K562 (cell line): ENCODE data around the gene ANKRD13A. TPM values are rescaled to one million over a fixed set of nuclear protein-coding genes. Genes with fewer than 3 reads are reported as not detected.
"Not testable (repeated sequence)": the region's sequence is repeated elsewhere in the genome, so short reads cannot be mapped to it uniquely, and the experiment has no call there.

ENCODE experiments used
- ATAC-seq: fragments of 200-7000 bp; cut with Tn5 transposase; 3 replicates; pipeline ENCODE4 v1.9.1; 2020; ENCODE audit warnings: moderate library complexity
- BruUV-seq: library from RNA; stranded (reverse); fragments of 400-500 nt; replicated peaks from 2 replicates; lab custom pipeline; 2021; lab: Mats Ljungman, UMichigan
- CTCF ChIA-PET: fragments of 300-600 bp; formaldehyde crosslinking; extraction: SDS; loops from one replicate; lab custom pipeline; 2021; ENCODE audit warnings: low intra/inter-chr PET ratio; lab: Yijun Ruan, JAX
- POLR2A ChIA-PET: fragments of 300-600, 350-650 bp; sonication (Branson Sonifier 250); formaldehyde crosslinking; extraction: SDS; loops from one replicate; lab custom pipeline; 2021; ENCODE audit warnings: antibody characterized with exemption, inconsistent platforms; lab: Yijun Ruan, JAX
- DNase-seq, 4 experiments: peaks; one replicate each; pipeline versions ENCODE4 v3.0.0 to v3.0.0-alpha.2; 2011 to 2018; ENCODE audit warnings: low spot score in 3 of 4, mixed read lengths in 3 of 4; ENCODE audit errors: extremely low read depth in 1 of 4
- FAIRE-seq: peaks from 2 replicates; lab custom pipeline; 2011; peaks lifted over from hg19 to GRCh38; lab: Jason Lieb, UNC
- H2AFZ ChIP-seq: 2 replicates; pipeline ENCODE4 v1.6.0; 2011; ENCODE audit warnings: low read depth, low read length, control low read depth, inconsistent platforms
- H3K27ac ChIP-seq: fragments of 200-600 bp; 3 replicates; pipeline ENCODE4 v1.8.0; 2011; ENCODE audit warnings: low read depth, mild to moderate bottlenecking, control low read depth, inconsistent platforms, low read length, moderate library complexity, mixed read lengths; ENCODE audit errors: extremely low read depth
- H3K27me3 ChIP-seq, 2 experiments: fragments of 300-600 bp in 1 of 2; 2 replicates in 1 of 2; 3 replicates in 1 of 2; pipeline versions ENCODE4 v1.6.0 to v1.8.0; 2011; ENCODE audit warnings: inconsistent platforms in 2 of 2, low read length in 2 of 2, mild to moderate bottlenecking in 1 of 2, mixed read lengths in 1 of 2, moderate library complexity in 1 of 2; ENCODE audit not compliant: control insufficient read depth in 2 of 2, insufficient read depth in 2 of 2
- H3K36me3 ChIP-seq: fragments of 300-600 bp; 3 replicates; pipeline ENCODE4 v1.8.0; 2011; ENCODE audit warnings: mild to moderate bottlenecking, low read length, inconsistent platforms; ENCODE audit not compliant: control insufficient read depth, insufficient read depth
- H3K4me1 ChIP-seq, 2 experiments: fragments of 200-600 bp in 1 of 2; replicated peaks in 1 of 2; 2 replicates in 1 of 2; 3 replicates in 1 of 2; pipeline versions ENCODE4 v1.5.1 to v1.8.0; 2011; ENCODE audit warnings: inconsistent platforms in 2 of 2, low read length in 2 of 2, mild to moderate bottlenecking in 1 of 2, mixed read lengths in 1 of 2, moderate library complexity in 1 of 2; ENCODE audit not compliant: control insufficient read depth in 2 of 2, insufficient read depth in 2 of 2
- H3K4me2 ChIP-seq: 2 replicates; pipeline ENCODE4 v1.6.1; 2011; ENCODE audit warnings: low read length, control low read depth, inconsistent platforms, mixed read lengths; ENCODE audit not compliant: insufficient read depth
- H3K4me3 ChIP-seq: fragments of 200-600 bp; sonication (generic), shearing (Covaris generic); 2 replicates; pipeline ENCODE4 v1.5.1; 2016; ENCODE audit warnings: control low read depth, inconsistent platforms
- H3K79me2 ChIP-seq: fragments of 200-600 bp; 3 replicates; pipeline ENCODE4 v1.8.0; 2011; ENCODE audit warnings: low read length, inconsistent platforms; ENCODE audit not compliant: control insufficient read depth, insufficient read depth
- H3K9ac ChIP-seq, 2 experiments: 2 replicates each; pipeline versions ENCODE4 v1.6.0 to v1.6.1; 2011; ENCODE audit warnings: low read depth in 2 of 2, low read length in 2 of 2, control low read depth in 1 of 2, inconsistent platforms in 1 of 2, mild to moderate bottlenecking in 1 of 2, mixed read lengths in 1 of 2; ENCODE audit not compliant: insufficient read depth in 1 of 2
- H3K9me1 ChIP-seq: one replicate; pipeline ENCODE4 v1.6.0; 2011; ENCODE audit warnings: inconsistent platforms, mild to moderate bottlenecking, low read length, moderate library complexity; ENCODE audit not compliant: control insufficient read depth, insufficient read depth
- H3K9me3 ChIP-seq: replicated peaks from 2 replicates; pipeline ENCODE4 v1.5.1; 2011; ENCODE audit warnings: low read depth, low read length, inconsistent platforms; ENCODE audit not compliant: control insufficient read depth, insufficient read depth
- H4K20me1 ChIP-seq: replicated peaks from 2 replicates; pipeline ENCODE4 v1.6.1; 2011; ENCODE audit warnings: low read length, inconsistent platforms, mixed read lengths; ENCODE audit not compliant: control insufficient read depth, insufficient read depth
- EGR1 ChIP-seq: fragments of 450-650 bp; conservative IDR thresholded peaks from 2 replicates; pipeline ENCODE4 v1.6.1; 2017; ENCODE audit warnings: mild to moderate bottlenecking
- FOXK2 ChIP-seq, 2 experiments: fragments of 450-650 bp; IDR thresholded peaks in 1 of 2; conservative IDR thresholded peaks in 1 of 2; 2 replicates each; pipeline ENCODE4 v1.6.1; 2016; ENCODE audit warnings: low read depth in 2 of 2, mild to moderate bottlenecking in 1 of 2
- L3MBTL2 ChIP-seq: fragments of 450-650 bp; IDR thresholded peaks from 2 replicates; pipeline ENCODE4 v1.6.1; 2016; ENCODE audit warnings: mild to moderate bottlenecking, moderate library complexity
- NFYB ChIP-seq: IDR thresholded peaks from 2 replicates; pipeline ENCODE4 v1.6.1; 2011; ENCODE audit warnings: mild to moderate bottlenecking, moderate library complexity; ENCODE audit not compliant: insufficient read length; ENCODE audit errors: extremely low read depth
- WGBS: fragments of 100-300 bp; shearing (Covaris generic); methylation state at CpG from one replicate; pipeline ENCODE4 v1.1.6; 2016; ENCODE audit warnings: low coverage, mixed read lengths; ENCODE audit not compliant: insufficient coverage; ENCODE audit errors: missing lambda C conversion rate; 5-methylcytosine and 5-hydroxymethylcytosine counted together
- in situ Hi-C: fragments of 300-500 bp; cut with MboI; formaldehyde crosslinking; loops from 4 replicates; pipeline ENCODE4 v1.15.0; 2018; ENCODE audit warnings: inconsistent platforms, mixed read lengths
- intact Hi-C: fragments of 100-400 bp; cut with micrococcal nuclease; formaldehyde crosslinking; loops from 2 replicates; pipeline ENCODE4 v1.14.2; 2022
- polyA plus RNA-seq, 8 experiments: library from polyadenylated mRNA; depleted of rRNA in 4 of 8; stranded (reverse) in 5 of 8; unstranded in 3 of 8; fragments of >200 nt; fragmentation: Nextera tagmentation in 2 of 8; fragmentation: Illumina TruSeq in 1 of 8; extraction: Ambion mirVana in 2 of 8; extraction: Trizol in 1 of 8; gene quantifications; 2 replicates each; pipeline versions ENCODE4 v1.2.1 to v1.2.3, GENCODE V29; 2011 to 2014; ENCODE audit warnings: inconsistent platforms in 1 of 8, missing spikeins in 1 of 8
- total RNA-seq, 7 experiments: library from RNA; depleted of rRNA in 6 of 7; stranded (reverse); fragments of >200 nt in 6 of 7; fragmentation: Illumina TruSeq in 2 of 7; extraction: Trizol in 2 of 7; gene quantifications; 2 replicates each; pipeline versions ENCODE4 v1.2.1 to v1.2.3, GENCODE V29; 2011 to 2021; ENCODE audit warnings: low replicate concordance in 1 of 7
- TF ChIP-seq, protein P1 (sequence below), 2 experiments: fragments of 250-450 bp in 1 of 2; fragments of 450-650 bp in 1 of 2; sonication (Bioruptor Pico) in 1 of 2; IDR thresholded peaks; 2 replicates each; pipeline versions ENCODE4 v1.6.1 to v1.8.0; 2016 to 2021; ENCODE audit warnings: mild to moderate bottlenecking in 2 of 2, moderate library complexity in 2 of 2, missing compliant biosample characterization in 1 of 2, missing genetic modification characterization in 1 of 2
- TF ChIP-seq, protein P2 (sequence below), 2 experiments: fragments of 450-650 bp; IDR thresholded peaks; 2 replicates each; pipeline ENCODE4 v1.6.1; 2018; ENCODE audit warnings: mild to moderate bottlenecking in 2 of 2, low read depth in 1 of 2; ENCODE audit not compliant: partially characterized antibody in 2 of 2

Gene ANKRD13A
- total and polyA plus RNA-seq, 9 of the 15 experiments (the other 6 are each of a cell fraction or from before 2014, with no cell fraction given): 5.0 to 55.0 (median 41.5) TPM

DNA sequence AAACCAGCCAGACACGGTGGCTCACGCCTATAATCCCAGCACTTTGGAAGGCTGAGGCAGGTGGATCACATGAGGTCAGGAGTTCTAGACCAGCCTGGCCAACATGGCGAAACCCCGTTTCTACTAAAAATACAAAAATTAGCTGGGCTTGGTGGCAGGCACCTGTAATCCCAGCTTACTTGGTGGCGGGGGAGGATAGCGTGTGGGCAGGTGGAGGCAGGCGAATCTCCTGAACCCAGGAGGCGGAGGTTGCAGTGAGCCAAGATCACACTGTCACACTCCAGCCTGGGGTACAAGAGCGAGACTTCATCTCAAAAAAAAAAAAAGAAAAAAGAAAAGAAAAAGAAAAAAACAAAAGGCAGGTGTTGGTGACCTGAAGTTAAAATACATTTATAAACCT lies 73.4 kb downstream of the ANKRD13A start:
- FAIRE-seq, H3K36me3 ChIP-seq, H3K27ac ChIP-seq, H3K4me2 ChIP-seq, ATAC-seq, H3K9ac ChIP-seq, H3K27me3 ChIP-seq, BruUV-seq, H4K20me1 ChIP-seq, H3K9me1 ChIP-seq, in situ Hi-C loops, POLR2A ChIA-PET: not testable (repeated sequence)
- CTCF ChIA-PET: interaction anchor here (0.7 kb wide), 1 partner anchor 18 kb away, joined by 3 read pairs; no protein-coding TSS in a partner anchor
- H2AFZ ChIP-seq: peak overlapping the region; percentile 61; the same call in 1 of the 2 replicates
- H3K4me1 ChIP-seq: peaks cover 10 to 19% of the 10 kb centered on the region in 2 experiments; a peak in 4 of 5 replicates
- 0 out of 2 replicates have a peak, but pooled peaks have one; percentile 4 for TF ChIP-seq EGR1
- TF ChIP-seq, all 486 proteins: peak for 1; not testable (repeated sequence) for 485
- 48% methylated on average over 8 of the region's 9 CpGs for WGBS
- DNase-seq, H3K4me3 ChIP-seq, H3K79me2 ChIP-seq, intact Hi-C loops, H3K9me3 ChIP-seq: not testable (repeated sequence)

DNA sequence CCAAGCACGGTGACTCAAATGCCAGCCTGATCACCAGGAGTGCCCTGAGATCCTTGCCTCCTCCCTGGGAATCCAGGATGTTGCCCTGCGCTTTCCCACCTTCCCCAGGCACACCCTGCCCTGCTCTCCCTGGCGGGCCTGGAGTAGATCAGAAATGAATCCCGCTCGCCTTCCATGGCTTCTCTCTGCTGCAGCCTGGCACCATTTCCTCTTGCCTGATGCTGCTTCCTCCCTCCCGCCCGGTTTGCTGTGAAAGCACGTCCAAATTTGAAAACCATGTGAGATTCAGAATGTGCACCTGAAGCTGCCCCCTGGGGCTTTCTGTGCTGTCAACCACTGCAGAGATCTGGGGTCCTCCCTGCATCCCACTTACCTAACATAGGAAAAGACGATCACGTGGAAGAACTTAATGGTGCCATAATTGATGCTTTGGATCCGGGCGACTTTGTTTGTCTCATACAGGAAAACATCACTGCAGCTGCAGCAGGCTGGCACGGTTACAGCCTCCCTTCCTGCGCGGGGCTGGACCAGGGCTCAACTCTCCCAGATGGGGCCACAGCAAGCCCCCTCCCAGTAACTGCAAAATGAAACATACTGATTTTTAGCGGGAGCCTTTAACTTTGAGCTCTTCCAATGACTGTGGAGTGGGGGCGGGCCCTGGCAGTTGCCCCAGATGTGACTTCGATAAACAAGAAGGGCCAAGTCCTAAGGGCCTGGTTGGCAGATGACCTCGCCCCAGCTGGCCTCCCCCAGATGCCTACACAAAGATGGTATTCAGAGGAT lies 74.0 kb downstream of the ANKRD13A start:
- ATAC-seq: peak; percentile 43
- intact Hi-C loops: no loop called here
- 21% methylated on average over 19 of the region's 19 CpGs for WGBS
- Histone ChIP-seq H2AFZ (peak overlapping the region; percentile 61), H3K4me2 (peak overlapping the region; percentile 35), H3K9me3 (no peaks in the 10 kb centered on the region), H3K9me1 (no peaks in the 10 kb centered on the region), H3K4me3 (no peak overlapping the region), H3K27me3 (no peaks in the 10 kb centered on the region), H3K27ac (no peak overlapping the region), H3K79me2 (no peaks in the 10 kb centered on the region), H3K9ac (peak overlapping the region in 1 of 2 experiments; percentile 23; a peak in 2 of 4 replicates), H3K4me1 (peaks cover 10 to 19% of the 10 kb centered on the region in 2 experiments), H4K20me1 (no peaks in the 10 kb centered on the region), H3K36me3 (no peaks in the 10 kb centered on the region)
- no TSS peak for BruUV-seq
- in situ Hi-C loops: no loop called here
- ChIA-PET POLR2A (interaction anchor here (0.6 to 1.9 kb wide), 4 partner anchors 13 to 75 kb away, joined by 3 to 13 read pairs (median 4); no protein-coding TSS in a partner anchor), CTCF (no interaction called here)
- no peak for DNase-seq
- FAIRE-seq: no peak
- peak; percentile 26 for TF ChIP-seq NFYB
- TF ChIP-seq, protein P1, sequence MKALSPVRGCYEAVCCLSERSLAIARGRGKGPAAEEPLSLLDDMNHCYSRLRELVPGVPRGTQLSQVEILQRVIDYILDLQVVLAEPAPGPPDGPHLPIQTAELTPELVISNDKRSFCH (CRISPR knock-in tag; IDR thresholded peaks at IDR 0.05): no peak
- TF ChIP-seq, protein P1 (tag; IDR thresholded peaks at IDR 0.05): no peak
- no peak for TF ChIP-seq FOXK2 (conservative IDR thresholded peaks at IDR 0.05 in 1 of 2, IDR thresholded peaks at IDR 0.05 in 1 of 2; ENCODE audit: low read depth in 2 of 2)
- TF ChIP-seq, protein P2, sequence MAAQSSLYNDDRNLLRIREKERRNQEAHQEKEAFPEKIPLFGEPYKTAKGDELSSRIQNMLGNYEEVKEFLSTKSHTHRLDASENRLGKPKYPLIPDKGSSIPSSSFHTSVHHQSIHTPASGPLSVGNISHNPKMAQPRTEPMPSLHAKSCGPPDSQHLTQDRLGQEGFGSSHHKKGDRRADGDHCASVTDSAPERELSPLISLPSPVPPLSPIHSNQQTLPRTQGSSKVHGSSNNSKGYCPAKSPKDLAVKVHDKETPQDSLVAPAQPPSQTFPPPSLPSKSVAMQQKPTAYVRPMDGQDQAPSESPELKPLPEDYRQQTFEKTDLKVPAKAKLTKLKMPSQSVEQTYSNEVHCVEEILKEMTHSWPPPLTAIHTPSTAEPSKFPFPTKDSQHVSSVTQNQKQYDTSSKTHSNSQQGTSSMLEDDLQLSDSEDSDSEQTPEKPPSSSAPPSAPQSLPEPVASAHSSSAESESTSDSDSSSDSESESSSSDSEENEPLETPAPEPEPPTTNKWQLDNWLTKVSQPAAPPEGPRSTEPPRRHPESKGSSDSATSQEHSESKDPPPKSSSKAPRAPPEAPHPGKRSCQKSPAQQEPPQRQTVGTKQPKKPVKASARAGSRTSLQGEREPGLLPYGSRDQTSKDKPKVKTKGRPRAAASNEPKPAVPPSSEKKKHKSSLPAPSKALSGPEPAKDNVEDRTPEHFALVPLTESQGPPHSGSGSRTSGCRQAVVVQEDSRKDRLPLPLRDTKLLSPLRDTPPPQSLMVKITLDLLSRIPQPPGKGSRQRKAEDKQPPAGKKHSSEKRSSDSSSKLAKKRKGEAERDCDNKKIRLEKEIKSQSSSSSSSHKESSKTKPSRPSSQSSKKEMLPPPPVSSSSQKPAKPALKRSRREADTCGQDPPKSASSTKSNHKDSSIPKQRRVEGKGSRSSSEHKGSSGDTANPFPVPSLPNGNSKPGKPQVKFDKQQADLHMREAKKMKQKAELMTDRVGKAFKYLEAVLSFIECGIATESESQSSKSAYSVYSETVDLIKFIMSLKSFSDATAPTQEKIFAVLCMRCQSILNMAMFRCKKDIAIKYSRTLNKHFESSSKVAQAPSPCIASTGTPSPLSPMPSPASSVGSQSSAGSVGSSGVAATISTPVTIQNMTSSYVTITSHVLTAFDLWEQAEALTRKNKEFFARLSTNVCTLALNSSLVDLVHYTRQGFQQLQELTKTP (IDR thresholded peaks at IDR 0.05; ENCODE audit: low read depth in 1 of 2, partially characterized antibody in 2 of 2): no peak
- TF ChIP-seq L3MBTL2: peak; percentile 75
